GM21717 (cell line): ENCODE data around the gene NCCRP1.

ENCODE experiments used
- ATAC-seq: cut with Tn5 transposase; IDR thresholded peaks from one replicate; pipeline ENCODE4 v1.9.1; 2021; ENCODE audit warnings: mild to moderate bottlenecking, moderate library complexity; ENCODE audit not compliant: unreplicated experiment

Gene NCCRP1

GRCh38 chr19:39178296-39179006 is 18.3 kb upstream of the NCCRP1 start:
- no peak for ATAC-seq

DNA sequence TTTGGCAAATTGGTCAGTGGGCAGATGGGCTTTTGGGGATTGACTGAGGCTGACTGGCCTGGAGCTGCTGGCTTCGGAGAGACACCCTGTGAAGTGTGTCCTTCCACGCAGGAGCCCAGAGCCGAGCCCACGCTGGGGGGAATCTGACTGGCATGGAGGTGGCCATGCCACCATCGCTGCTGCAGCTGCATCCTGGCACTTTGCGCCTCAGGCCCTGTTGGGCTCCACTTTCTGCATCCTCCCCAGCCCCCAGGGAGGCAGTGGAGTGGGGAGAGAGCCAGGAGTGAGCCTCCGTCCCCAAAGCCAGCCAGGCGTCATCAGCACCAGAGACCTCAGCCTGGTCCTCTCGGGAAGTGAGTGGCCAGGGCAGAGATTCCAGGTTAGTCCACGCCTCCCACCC is 17.0 kb upstream of the NCCRP1 start:
- no peak for ATAC-seq

DNA sequence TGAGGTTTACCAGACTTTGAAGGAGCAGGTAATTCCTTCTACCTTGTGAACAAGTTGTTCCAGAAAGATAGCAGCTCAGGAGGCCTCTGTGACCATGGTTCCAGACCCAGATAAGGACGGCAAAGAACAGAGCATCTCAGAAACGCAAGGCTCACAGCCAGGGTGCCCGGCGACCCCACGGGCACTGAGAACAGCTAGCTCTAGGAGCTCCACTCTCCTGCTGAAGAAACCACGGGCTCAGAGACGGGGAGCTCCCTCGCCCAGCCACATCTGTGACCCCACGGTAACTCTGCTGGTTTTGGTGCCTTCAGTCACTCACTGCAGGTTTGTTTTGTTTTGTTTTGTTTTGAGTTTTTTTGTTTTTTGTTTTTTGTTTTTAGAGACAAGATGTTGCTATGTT is 16.0 kb upstream of the NCCRP1 start:
- ATAC-seq: no peak

DNA sequence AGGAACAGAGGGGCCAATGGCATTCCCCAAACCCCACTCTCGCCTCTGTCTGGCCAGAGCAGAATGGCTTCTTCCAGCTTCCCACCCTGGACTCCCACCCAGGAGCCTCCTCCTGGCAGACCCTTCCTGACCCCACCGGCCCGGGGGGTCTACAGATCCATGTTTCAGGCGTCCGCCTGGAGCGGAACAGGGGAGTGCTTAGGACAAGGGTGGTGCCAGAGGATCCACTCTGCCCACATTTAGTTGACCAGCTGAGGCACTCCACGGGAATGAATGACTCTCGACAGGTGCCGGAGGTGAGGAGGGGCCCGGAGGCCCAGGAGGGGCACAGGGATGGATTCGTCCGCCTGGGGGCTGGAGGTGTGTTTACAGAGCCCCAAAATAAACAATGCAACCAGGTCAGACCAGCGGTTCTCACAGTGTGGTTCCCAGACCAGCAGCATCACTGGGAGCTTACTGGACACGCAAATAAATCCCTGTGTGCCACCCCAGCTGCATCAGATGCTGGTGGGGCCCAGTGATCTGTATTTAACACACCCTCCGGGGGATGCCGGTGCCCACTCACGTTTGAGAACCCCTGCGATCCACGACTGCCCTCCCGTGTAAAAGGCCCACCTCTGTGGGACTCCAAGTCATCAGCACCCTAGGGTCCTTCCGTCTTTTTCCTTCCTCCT is 15.1 kb upstream of the NCCRP1 start:
- ATAC-seq: no peak

DNA sequence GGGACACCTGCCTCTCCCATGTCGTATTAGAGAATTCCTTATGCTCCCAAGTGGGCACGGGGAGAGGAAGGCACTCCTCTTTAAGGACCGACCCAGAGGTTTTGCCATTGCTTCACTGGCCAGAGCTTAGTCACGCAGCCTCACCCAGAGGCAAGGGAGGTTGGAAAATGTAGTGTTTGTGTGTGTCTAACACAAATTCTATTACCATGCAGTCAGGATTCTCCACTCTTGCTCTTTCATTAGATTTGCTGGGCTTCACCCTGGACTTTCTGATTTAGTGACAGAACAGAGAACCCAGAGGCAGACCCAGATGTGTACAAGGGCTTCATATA is 14.6 kb upstream of the NCCRP1 start:
- no peak for ATAC-seq

DNA sequence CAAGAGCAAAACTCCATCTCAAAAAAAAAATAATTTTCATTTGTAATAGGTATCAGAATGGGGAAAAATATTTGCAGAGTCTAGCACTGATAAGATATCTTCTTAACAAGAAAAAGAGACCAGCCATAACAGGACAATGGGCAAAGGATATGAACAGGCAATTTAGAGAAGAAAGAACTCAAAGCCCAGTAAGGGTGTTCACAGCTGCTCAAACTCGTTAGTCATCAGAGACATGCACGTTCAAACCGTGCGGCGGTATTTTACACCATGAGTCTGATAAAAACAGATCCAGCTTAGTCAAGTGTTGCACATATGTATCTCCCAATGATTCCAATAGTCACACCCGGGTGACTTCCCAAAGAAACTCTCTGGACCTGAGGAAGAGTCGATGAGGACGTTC is 13.7 kb upstream of the NCCRP1 start:
- ATAC-seq: no peak

GRCh38 chr19:39186391-39186790 is 10.4 kb upstream of the NCCRP1 start:
- ATAC-seq: no peak

- ATAC-seq: no peak
Measured at GRCh38 chr19:39187552-39187943, 9.2 kb upstream of the NCCRP1 start.

DNA sequence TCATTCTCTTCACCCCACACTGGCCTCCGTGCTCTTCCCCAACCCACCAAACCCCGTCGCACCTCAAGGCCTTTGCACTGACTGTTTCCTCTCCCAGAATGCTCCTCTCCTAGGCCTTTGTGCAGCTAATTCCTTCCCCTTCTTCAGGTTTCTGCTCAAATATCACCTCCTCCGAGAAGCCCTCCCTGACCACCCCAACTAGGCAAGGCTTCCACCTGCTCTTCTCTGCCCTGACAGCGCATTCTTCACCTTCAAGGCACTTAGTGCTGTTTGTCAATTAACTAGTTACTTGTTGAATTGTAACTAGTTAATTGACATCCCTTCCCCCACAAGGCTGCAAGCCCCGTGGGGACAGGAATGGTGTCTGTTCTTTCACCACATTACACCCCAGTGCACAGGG is 7.8 kb upstream of the NCCRP1 start:
- ATAC-seq: no peak

DNA sequence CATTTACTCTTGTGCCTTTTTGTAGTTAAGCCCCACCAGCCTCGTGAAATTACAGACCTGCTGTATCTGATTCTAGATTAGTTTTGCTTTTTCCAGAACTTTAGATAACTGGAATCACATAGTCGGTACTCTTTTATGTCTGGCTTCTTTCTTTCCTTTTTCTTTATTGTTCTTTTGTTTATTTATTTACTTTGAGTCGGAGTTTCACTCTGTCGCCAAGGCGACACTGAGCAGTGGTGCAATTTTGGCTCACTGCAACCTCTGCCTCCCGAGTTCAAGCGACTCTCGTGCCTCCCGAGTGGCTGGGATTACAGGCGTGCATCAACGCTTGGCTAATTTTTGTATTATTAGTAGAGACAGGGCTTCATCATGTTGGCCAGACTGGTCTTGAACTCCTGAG is 6.0 kb upstream of the NCCRP1 start:
- no peak for ATAC-seq

DNA sequence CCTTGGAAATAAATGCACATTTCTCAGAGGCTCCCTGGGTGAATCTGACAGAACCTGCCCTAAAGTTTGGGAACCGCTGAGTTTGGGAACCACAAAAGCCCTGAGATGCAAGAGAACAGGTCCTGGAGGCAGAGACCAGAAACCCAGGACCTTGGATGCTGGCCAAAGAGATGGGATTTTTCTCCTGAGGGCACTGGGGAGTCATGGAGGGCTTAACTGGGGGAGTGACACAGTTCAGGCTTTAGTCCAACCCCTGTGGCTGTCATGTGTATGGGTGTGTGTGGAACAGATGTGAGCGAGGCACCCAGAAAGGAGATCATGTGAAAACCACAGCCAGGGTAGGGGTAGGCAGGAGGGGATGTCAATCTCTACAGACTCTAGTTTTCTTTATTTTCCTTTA is 3.9 kb upstream of the NCCRP1 start:
- no peak for ATAC-seq

- no peak for ATAC-seq
Measured at GRCh38 chr19:39193803-39194202, 3.0 kb upstream of the NCCRP1 start.

GRCh38 chr19:39194832-39195542 is 1.8 kb upstream of the NCCRP1 start:
- ATAC-seq: no peak

GRCh38 chr19:39195755-39196154 is 1.0 kb upstream of the NCCRP1 start:
- ATAC-seq: no peak

DNA sequence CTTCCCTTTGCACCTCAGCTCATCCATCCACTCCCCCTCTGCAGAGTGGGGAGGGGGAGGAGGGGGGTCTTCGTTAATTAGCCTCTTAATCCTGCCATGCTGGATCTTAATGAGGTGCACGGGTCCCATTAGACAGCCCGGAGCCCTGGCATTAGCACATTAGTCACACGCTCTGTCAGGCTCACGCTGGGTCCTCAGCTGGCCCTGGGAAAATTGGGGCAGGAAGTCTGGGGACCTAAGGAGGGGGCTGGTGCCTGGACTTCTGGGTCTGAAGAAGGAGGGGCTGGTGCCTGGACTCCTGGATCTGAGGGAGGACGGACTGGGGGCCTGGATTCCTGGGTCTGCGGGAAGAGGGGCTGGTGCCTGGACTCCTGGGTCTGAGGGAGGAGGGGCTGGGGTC is 444 bp upstream of the NCCRP1 start:
- ATAC-seq: no peak

- no peak for ATAC-seq
Measured at GRCh38 chr19:39197808-39198207, 1.0 kb downstream of the NCCRP1 start.

DNA sequence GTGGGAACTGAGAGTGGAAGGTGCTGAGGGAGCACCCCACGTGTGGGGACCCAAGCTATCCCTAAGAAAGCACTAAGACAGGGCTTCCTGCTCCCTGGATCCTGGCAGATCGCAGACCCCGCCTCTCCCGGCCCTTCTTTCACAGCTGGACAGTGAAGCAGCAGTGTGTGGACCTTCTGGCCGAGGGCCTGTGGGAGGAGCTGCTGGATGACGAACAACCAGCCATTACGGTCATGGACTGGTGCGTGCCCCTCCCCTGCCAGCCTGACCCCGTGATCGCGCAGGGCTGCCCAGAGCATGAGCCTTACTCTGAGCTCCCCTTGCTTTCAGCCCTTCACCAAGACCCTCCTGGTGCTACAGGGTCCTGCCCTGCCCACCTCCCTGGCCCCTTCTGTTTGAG is 2.3 kb downstream of the NCCRP1 start:
- no peak for ATAC-seq

DNA sequence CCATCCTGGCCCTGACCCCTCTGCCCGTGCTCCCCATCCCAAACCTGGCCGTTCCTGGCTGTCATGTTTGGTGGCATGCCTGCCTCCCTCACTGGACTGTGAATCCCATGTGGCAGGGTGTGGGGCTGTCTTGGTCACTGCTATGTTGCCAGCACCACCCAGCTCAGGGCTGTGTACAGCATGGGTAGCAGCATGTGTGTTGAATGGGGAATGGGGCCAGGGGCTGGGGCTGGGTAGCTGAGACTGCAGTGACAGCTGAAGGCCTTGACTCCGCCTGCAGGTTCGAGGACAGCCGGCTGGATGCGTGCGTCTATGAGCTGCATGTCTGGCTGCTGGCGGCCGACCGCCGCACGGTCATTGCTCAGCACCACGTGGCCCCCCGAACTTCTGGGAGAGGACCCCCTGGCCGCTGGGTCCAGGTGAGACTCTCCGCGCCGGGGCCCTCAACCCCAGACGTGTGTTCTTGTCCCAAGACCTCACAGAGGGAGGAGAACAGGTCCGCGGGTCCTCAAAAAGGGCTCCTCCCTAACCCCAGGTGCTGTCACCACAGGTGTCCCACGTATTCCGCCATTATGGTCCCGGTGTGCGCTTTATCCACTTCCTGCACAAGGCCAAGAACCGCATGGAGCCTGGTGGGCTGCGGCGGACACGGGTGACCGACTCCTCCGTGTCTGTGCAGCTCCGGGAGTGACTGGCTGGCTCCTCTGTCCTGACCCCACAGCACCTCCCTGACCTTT is 3.5 kb downstream of the NCCRP1 start:
- ATAC-seq: no peak

GRCh38 chr19:39200803-39201115 is 4.0 kb downstream of the NCCRP1 start:
- no peak for ATAC-seq

DNA sequence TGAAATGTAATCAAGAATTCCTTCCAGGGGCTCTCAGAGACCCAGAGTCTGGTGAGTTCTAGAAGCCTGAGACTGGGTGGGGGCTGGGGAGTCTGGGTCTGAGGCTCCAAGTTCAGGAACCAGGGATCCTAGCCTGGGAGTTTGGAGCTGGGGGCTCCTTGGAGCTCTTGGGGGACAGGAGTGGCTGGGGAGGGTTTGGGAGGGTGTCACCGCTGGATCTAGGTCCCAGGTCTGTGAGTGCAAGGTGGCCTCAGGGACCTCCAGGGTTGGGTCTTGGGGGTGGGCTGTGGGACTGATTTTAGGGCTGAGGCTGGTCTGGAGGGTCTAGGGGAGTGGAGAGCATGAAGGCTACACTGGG is 6.2 kb downstream of the NCCRP1 start:
- no peak for ATAC-seq

DNA sequence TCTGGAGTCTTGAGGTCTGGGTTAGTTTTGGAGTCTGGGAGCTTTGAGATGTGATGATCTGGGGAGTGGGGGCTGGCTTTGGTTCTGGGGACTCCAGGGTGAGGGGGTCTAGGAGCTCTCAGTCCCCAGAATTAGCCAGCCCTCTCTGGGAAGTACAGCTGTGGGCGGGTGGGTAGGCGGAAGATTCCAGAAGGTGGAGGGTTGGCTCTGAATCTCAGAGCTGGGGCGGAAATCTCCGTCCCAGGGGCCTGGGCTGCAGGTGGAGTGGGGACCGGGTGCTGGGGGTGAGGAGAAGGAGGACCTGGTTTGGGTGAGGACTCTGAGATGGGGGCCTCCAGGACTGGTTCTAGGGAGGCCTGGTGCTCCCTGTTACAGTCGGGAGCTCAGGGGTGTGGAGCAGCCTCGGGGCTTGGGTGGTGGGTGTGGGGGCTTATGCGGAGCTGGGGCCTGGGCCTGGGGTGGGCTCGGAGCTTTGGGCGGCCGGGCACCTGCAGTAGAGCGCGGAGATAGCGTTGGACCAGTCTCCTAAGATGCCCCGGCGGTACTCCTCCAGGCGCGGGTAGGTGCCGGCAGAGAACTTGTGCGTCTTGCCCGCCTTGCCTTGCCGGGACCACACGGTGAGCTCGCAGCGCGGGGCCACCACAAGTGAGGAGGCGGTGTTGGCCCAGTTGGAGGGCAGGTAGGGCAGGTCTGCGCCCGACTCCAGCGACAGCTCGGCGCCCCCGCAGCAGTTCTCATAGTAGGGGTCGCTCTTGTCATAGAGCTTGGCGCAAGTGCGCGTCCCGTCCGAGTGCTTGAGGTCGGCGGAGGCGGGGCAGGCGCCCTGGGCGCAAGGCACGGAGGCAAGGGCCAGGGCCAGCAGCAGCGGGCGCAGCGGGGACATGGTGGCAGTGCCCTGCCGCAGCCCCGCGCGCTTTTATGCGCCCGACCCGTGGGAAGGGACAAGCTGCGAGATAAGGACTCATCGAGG is 6.9 kb downstream of the NCCRP1 start, which contains the start of gene SYCN:
Gene SYCN, minus strand, starts transcription at position 892 of the 970 bp plus-strand sequence. Its CDS starts 9 bp downstream, at position 883.
- ATAC-seq: no peak
